Thymus (tissue), 11 donors: ENCODE results near the gene SFI1. TPM values are rescaled to one million over a fixed set of nuclear protein-coding genes. Genes with fewer than 3 reads are reported as not detected.

Experiments used
- DNase-seq, 9 donors: peaks; one replicate each; pipeline ENCODE4 v3.0.0-alpha.2; 2013; ENCODE audit warnings: low spot score in 9 of 9, low read depth in 6 of 9, missing footprints in 1 of 9
- H3K27ac ChIP-seq, 2 donors: one replicate each; pipeline ENCODE4 v1.5.1; 2013; ENCODE audit warnings: control low read depth in 1 of 2, low read depth in 1 of 2, low read length in 1 of 2, mild to moderate bottlenecking in 1 of 2, moderate library complexity in 1 of 2
- H3K27me3 ChIP-seq, 2 donors: one replicate each; pipeline ENCODE4 v1.5.1; 2013; ENCODE audit warnings: low read length in 1 of 2; ENCODE audit not compliant: control insufficient read depth in 2 of 2, insufficient read depth in 1 of 2
- H3K36me3 ChIP-seq, 2 donors: one replicate each; pipeline ENCODE4 v1.5.1; 2013; ENCODE audit warnings: low read length in 1 of 2, mild to moderate bottlenecking in 1 of 2, moderate library complexity in 1 of 2; ENCODE audit not compliant: control insufficient read depth in 2 of 2, insufficient read depth in 2 of 2
- H3K4me1 ChIP-seq, 2 donors: one replicate each; pipeline ENCODE4 v1.5.1; 2013; ENCODE audit warnings: low read length in 2 of 2; ENCODE audit not compliant: control insufficient read depth in 2 of 2, insufficient read depth in 2 of 2
- H3K4me3 ChIP-seq, 2 donors: one replicate each; pipeline ENCODE4 v1.5.1; 2013; ENCODE audit warnings: low read length in 2 of 2, control low read depth in 1 of 2, mild to moderate bottlenecking in 1 of 2
- H3K9me3 ChIP-seq, 2 donors: one replicate each; pipeline ENCODE4 v1.5.1; 2013; ENCODE audit warnings: low read length in 1 of 2, mild to moderate bottlenecking in 1 of 2; ENCODE audit not compliant: control insufficient read depth in 2 of 2, insufficient read depth in 1 of 2
- WGBS: extraction: QIAGEN DNeasy Blood & Tissue Kit; methylation state at CpG from one replicate; pipeline ENCODE4 v1.1.7; 2013; 5-methylcytosine and 5-hydroxymethylcytosine counted together
- polyA plus RNA-seq: library from polyadenylated mRNA; stranded (reverse); fragments of 200-250 nt; gene quantifications from one replicate; pipeline ENCODE4 v1.2.3, GENCODE V29; 2013
- total RNA-seq: library from RNA; stranded (reverse); fragments of 120-200 nt; gene quantifications from one replicate; pipeline ENCODE4 v1.2.4, GENCODE V29; 2013
- donor health status: healthy.

Gene SFI1
- total and polyA plus RNA-seq, 2 donors = 21.6 to 116 TPM

DNA sequence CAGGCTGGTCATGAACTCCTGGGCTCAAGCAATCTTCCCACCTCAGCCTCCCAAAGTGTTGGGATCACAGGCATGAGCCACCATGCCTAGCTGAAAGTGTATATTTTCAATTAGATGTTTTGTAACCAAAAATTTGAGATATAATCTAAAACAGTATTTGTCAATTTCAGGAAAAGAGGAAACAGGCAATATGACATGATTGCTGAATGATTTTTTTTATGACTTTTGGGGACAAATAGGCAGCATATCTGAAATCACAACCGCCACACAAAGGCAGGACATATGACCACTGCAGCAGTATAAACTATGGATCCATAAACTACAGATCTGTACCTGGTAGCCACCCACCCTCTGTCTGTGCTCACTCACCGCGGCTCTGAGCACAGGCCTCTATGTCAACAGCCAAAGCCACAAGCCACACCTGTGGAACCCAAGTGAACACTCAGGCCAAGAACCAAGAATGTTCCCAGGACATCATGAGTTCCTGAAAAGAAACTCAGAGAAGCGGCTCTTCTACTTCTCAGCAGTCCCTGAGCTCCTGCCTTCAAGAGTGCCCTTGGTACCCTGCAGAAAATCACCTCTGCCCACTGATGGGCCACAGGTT lies 143.2 kb downstream of the SFI1 start:
- WGBS = 43% methylated on average over 4 of the region's 4 CpGs
- no peaks in the 10 kb centered on the region for H3K27me3 ChIP-seq
- H3K36me3 ChIP-seq = peaks cover 0 to 2% of the 10 kb centered on the region in 2 donors
- no peak overlapping the region for H3K4me3 ChIP-seq
- no peak for DNase-seq
- no peak overlapping the region for H3K27ac ChIP-seq
- H3K9me3 ChIP-seq = no peaks in the 10 kb centered on the region
- peaks cover 0 to 22% of the 10 kb centered on the region in 2 donors for H3K4me1 ChIP-seq

DNA sequence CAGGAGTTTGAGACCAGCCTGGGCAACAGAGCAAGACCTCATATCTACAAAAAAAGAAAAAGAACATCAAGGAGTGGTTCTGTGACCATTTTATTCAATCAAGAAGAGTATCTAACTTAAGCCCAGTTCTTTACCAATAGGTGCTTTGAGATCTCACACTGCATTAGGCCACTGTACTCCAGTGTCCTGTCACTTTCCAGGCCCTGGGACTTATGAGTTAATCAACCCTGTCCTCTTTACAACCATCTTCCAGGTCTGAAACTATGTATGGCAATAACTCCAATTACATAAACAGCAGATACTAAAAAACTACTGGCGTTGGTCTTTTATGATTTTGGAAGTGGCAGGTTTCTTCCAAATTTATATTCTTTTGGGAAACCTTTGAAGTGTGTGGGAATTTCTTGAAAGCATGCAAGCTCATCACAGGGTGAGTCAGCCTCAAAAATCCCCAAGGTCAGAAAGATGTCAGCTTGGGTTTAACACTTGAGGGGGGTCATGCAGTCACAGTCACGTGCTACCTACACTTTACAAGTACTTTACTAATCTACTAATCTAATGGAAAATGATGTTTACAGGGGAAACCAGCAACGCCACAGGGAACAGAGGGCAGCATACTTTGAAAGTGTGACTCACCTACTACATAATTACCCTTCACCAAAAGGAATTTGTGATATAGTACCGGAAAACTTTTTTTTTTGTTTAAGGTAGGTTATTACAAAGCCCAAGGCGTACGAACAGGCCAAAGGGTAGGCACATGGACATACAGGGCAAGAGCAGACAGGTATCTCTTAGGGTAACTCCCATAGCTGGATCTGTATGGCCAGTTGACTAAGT lies 150.1 kb downstream of the SFI1 start:
- H3K4me3 ChIP-seq = no peak overlapping the region
- no peaks in the 10 kb centered on the region for H3K9me3 ChIP-seq
- no peaks in the 10 kb centered on the region for H3K27me3 ChIP-seq
- peaks cover 19 to 21% of the 10 kb centered on the region in 2 donors for H3K36me3 ChIP-seq
- 93% methylated on average over 6 of the region's 6 CpGs for WGBS
- no peak for DNase-seq
- peak overlapping the region; percentile 58 to 65 for H3K27ac ChIP-seq
- H3K4me1 ChIP-seq = no peaks in the 10 kb centered on the region

DNA sequence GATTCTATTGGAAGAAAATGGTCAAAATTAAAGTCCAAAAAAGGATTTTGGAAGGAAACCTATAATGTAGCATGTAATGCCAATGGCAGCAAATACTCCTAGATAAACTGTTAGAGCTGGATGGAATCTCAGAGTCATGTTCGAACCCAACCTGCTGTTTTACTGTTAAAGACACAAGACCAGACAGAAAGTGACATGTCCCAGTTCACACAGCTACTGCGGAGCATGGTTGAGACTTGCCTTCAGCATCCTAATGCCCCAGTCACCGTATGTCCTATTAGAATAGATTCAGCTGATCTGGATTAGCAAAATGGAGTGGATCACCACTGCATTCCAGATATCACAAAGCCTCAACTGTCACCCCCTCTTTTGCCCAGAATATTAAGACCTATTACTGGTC lies 150.7 kb downstream of the SFI1 start:
- no peak for DNase-seq
- Histone ChIP-seq H3K4me1 (no peaks in the 10 kb centered on the region), H3K4me3 (no peak overlapping the region), H3K36me3 (peaks cover 19 to 21% of the 10 kb centered on the region in 2 donors), H3K27ac (peak overlapping the region; percentile 45 to 49), H3K9me3 (no peaks in the 10 kb centered on the region), H3K27me3 (no peaks in the 10 kb centered on the region)
- WGBS = 96% methylated on average over 3 of the region's 3 CpGs

DNA sequence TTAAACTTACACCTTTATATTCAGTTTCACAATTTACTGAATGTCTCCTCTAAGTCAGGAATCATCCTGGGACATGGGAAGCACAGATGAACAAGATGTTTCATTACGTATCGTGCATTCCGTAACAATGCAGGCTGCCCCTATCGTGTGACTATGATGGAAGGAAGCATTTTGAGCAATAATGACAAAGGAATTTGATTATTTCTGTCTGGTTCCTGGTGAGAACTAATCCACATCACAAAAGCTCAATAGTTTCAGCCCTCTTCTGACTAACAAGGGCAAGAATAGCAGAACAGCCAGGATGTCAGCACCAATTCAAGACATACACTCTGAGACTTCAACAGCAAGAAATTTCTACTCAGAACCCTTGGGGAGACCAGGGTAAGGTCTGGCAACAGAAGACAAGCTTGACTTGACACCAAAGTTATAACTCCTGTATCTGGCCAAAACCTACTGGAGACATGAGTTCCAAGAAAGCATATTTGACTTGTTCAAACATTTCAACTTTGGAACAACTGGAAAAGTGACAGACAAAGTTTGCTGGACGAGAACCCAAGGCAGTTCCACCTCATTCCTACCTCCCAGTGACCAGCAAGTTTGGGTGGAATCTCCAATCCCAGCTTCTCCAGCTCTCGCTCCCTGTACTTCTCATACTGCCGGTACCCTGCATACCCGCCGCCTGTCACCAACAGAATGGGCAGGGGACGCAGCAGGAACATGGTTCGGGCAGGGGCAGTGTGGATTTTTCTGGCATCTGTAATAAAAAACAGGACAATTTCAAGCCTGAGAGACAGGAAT lies 151.4 kb downstream of the SFI1 start:
- peaks cover 19 to 21% of the 10 kb centered on the region in 2 donors for H3K36me3 ChIP-seq
- no peaks in the 10 kb centered on the region for H3K9me3 ChIP-seq
- H3K27ac ChIP-seq = peak overlapping the region; percentile 1 to 74
- no peak overlapping the region for H3K4me3 ChIP-seq
- WGBS = 84% methylated on average over 11 of the region's 11 CpGs
- DNase-seq = no peak
- H3K27me3 ChIP-seq = no peaks in the 10 kb centered on the region
- no peaks in the 10 kb centered on the region for H3K4me1 ChIP-seq

DNA sequence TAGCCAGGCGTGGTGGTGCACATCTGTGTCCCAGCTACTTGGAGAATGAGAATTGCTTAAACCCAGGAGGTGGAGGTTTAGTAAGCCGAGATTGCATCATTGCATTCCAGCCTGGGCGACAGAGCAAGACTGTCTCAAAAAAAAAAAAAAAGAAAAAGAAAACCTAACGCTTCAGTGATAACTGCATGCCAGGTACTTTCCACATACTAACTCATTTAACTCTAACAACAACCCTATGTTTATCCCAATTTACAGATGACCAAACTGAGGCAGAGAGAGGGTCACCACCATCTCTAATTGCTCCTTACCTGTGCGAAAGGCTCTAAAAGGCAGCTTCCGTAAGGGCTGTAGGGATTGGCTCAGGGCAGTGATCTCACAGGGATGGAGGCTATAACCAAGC lies 154.1 kb downstream of the SFI1 start:
- Histone ChIP-seq H3K27ac (peak overlapping the region in 1 of 2 donors; percentile 53), H3K4me1 (no peaks in the 10 kb centered on the region), H3K36me3 (peaks cover 16 to 18% of the 10 kb centered on the region in 2 donors), H3K27me3 (no peaks in the 10 kb centered on the region), H3K9me3 (no peaks in the 10 kb centered on the region), H3K4me3 (no peak overlapping the region)
- no peak for DNase-seq
- 96% methylated on average over 6 of the region's 6 CpGs for WGBS

DNA sequence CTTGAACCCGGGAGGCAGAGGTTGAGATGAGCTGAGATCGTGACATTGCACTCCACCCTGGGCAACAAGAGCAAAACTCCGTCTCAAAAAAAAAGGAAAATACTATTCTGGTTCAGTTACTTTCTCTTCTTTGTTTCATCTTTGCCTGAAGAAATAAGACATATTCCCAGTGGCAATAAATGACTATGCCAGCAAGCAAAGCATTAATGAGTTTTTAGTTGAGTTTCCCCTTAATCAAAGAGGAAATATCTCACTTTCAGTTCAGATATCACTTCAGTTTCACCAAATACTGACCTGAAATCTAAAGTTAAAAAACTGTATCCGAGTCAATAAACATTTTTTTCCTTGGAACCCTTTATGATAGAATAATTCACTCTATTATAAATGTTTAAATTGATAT lies 155.3 kb downstream of the SFI1 start:
- peaks cover 12 to 17% of the 10 kb centered on the region in 2 donors for H3K36me3 ChIP-seq
- H3K27me3 ChIP-seq = no peaks in the 10 kb centered on the region
- H3K4me3 ChIP-seq = no peak overlapping the region
- no peaks in the 10 kb centered on the region for H3K4me1 ChIP-seq
- H3K9me3 ChIP-seq = no peaks in the 10 kb centered on the region
- no peak for DNase-seq
- WGBS = 92% methylated on average over 4 of the region's 4 CpGs
- H3K27ac ChIP-seq = peak overlapping the region in 1 of 2 donors; percentile 10

DNA sequence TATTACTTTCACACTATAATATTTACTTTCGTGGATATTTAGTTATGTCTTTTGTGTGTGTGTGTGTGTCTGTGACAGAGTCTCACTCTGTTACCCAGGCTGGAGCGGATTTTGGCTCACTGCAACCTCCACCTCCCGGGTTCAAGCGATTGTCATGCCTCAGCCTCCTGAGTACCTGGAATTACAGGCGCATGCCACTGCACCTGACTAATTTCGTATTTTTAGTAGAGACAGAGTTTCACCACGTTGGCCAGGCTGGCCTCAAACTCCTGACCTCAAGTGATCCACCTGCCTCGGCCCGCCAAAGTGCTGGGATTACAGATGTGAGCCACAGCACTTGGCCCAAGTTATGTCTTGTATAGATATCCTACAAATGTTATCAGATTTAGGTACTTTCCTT lies 155.8 kb downstream of the SFI1 start:
- no peaks in the 10 kb centered on the region for H3K4me1 ChIP-seq
- peaks cover 12 to 17% of the 10 kb centered on the region in 2 donors for H3K36me3 ChIP-seq
- WGBS = 93% methylated on average over 9 of the region's 9 CpGs
- no peaks in the 10 kb centered on the region for H3K27me3 ChIP-seq
- no peak overlapping the region for H3K4me3 ChIP-seq
- DNase-seq = no peak
- no peaks in the 10 kb centered on the region for H3K9me3 ChIP-seq
- no peak overlapping the region for H3K27ac ChIP-seq

DNA sequence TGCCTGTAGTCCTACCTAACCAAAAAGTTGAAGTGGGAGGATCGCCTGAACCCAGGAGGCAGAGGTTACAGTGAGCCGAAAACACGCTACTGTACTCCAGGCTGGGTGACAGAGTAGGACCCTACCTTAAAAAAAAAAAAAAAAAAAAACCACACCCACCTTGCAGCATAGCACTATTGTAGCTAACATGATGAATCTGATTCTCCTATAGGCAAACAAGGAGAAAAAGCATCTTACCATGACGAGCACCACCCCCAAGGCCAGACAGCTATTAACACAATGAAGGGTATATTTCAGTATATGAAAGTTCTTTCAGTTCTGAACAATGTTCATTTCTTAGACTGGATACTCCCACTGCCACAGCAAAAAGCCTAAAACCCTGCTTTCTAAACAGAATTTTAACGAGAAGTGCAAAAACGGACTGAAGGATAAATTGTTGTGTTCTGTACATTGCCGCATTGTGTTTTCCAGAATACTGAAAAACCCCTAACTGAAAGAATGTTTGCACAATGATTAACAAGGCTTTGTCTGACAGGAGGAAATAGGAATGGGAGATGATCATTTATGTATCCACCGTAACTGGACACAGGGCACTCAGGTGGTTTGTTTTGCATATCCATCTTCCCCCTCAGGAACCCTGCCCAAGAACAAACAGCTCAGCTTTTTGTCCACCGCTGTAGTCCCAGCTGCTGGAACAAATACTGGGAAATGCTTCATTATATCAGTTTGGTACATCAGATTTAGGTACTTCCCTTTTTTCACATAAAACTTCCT lies 156.8 kb downstream of the SFI1 start:
- DNase-seq = no peak
- Histone ChIP-seq H3K9me3 (no peaks in the 10 kb centered on the region), H3K27ac (peak overlapping the region in 1 of 2 donors; percentile 62), H3K4me3 (no peak overlapping the region), H3K27me3 (no peaks in the 10 kb centered on the region), H3K36me3 (peaks cover 8 to 10% of the 10 kb centered on the region in 2 donors), H3K4me1 (no peaks in the 10 kb centered on the region)
- 91% methylated on average over 9 of the region's 9 CpGs for WGBS
